GM10266 (cell line): ENCODE measurements around the gene MAN2B2.

ENCODE experiments used
- DNase-seq: peaks from one replicate; pipeline ENCODE4 v3.0.0; 2012; ENCODE audit errors: extremely low spot score
- CTCF ChIP-seq: IDR thresholded peaks from 2 replicates; pipeline ENCODE4 v1.5.1; 2012; ENCODE audit warnings: mild to moderate bottlenecking, low read depth; ENCODE audit not compliant: control insufficient read depth, insufficient read depth; ENCODE audit errors: missing control alignments

The MAN2B2 gene

GRCh38 chr4:6609415-6610079, 34.6 kb downstream of the MAN2B2 start:
- DNase-seq: no peak
- TF ChIP-seq CTCF: no peak

GRCh38 chr4:6610856-6611430, 36.0 kb downstream of the MAN2B2 start:
- TF ChIP-seq CTCF: no peak
- DNase-seq: no peak

- no peak for DNase-seq
These were observed 38.1 kb downstream of the MAN2B2 start for GRCh38 chr4:6612961-6613675.

DNA sequence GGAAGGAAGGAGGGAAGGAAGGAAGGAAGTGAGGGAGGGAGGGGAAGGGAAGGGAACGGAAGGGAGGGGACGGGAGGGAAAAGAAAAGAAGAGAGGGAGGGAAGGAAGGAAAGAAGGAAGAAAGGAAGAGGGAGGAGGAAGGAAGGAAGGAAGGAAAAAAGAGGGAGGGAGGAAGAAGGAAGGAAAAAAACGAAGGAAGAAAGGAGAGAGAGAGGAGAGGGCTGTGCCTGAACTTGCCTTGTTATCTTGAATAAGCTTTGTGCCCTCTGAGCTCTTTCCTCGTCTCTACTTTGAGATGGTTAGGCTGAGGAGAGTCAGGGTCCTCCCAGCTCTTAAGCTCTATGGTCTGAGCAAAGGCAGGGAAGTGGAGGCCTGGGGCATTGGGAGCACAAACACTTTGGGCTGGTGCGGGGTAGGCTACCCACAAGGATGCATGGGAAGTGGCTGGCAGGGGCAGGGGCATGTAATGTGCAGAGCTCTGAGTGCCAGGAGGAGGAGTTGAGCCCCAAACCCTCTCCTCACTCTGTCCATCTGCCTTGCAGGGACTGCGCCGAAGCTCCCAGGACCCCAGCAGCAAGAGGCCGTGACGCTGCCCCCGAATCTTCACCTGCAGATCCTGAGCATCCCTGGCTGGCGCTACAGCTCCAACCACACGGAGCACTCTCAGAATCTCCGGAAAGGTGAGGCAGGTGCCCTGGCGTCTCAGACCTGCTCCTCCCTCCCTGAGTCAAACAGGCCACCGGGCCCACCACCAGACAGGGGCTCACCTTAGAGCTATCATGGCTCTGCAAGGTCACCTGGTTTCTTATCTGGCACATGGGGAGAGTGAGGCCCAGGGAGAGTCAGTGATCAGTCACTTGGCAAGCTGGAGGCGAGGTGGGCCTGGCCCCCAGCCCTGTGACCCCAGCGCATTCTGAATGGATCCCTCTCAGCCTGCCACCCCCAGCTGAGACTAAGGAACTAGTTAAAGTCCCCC, 39.0 kb downstream of the MAN2B2 start:
- TF ChIP-seq CTCF: no peak
- no peak for DNase-seq

More at GRCh38 chr4:6612961-6613675, 38.1 kb downstream of the MAN2B2 start:
- TF ChIP-seq CTCF: no peak

DNA sequence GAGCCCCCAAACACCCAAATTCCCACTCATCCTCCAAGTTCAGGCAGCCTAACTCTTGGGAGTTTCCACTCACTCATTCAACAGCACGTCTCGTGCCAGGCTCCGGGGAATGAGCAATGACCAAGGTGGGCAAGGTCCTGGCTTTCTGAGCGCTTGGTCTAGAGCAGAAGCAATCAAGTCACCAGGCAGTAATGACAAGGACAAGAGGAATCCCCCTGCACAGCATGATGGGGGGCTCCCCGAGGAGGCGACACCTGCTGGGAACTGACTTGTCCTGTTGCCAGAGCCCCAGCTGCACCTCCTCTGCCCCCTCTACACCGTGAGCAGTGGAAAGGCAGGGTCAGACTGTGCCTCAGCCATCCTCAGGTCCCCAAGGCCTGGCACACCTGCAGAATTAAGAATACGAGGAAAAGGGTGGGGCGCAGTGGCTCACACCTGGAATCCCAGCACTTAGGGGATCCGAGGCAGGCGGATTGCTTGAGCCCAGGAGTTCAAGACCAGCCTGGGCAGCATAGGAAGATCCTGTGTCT, 39.8 kb downstream of the MAN2B2 start:
- TF ChIP-seq CTCF: no peak
- no peak for DNase-seq

DNA sequence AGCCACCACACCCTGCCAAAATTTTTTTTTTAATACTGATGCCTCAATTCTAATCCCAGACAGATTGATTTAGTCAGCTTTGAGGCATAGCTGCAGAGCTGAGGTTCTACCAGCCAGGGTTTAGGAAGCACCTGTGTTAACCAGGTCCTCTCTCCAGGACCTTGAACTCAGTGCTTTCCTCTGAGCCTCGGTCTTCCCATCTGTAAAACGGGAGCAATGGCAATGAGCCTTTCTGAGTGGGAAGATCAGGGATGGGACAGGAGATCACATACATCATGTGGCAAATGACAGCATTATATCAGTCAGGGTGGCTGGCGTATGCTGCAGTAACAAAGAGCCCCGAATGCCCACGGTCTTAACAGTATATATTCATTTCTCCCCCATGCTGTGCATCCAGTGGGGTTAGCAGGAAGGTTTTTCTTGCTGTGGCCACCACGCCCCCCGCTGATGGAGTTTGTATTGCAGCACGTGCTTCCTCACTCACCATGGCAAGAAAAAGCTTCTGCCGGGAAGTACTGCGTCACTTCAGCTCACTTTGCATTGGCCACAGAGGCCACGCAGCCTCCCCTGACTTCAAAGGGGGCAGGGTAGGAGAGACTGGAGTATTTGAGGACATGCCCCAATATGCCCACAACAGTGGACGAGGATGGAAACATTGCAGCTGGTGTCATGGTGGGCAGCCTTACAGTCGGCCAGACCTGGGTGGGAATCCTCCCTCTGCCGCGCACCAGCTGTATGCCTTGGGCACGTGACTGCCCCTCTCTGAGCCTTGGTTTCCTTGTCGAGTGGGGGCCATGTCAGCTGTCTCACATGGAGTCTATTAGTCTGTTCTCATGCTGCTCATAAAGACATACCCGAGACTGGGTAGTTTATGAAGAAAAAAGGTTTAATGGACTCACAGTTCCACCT, 41.4 kb downstream of the MAN2B2 start:
- DNase-seq: no peak
- TF ChIP-seq CTCF: no peak
